AG09309 (cell line): ENCODE results near the gene MEGF6.

ENCODE experiments used
- DNase-seq: peaks from one replicate; pipeline ENCODE4 v3.0.0-alpha.2; 2010; ENCODE audit warnings: low read depth
- H3K4me3 ChIP-seq: 2 replicates; pipeline ENCODE4 v1.5.1; 2011; ENCODE audit warnings: mild to moderate bottlenecking, low read depth, low read length, moderate library complexity; ENCODE audit not compliant: control insufficient read depth
- CTCF ChIP-seq: IDR thresholded peaks from 2 replicates; pipeline ENCODE4 v1.5.1; 2011; ENCODE audit warnings: mild to moderate bottlenecking, low read depth, low read length, inconsistent platforms; ENCODE audit not compliant: insufficient read depth, control insufficient read depth; ENCODE audit errors: missing control alignments

The MEGF6 gene

GRCh38 chr1:3530926-3531818 lies 80.1 kb downstream of the MEGF6 start:
- peak overlapping the region; percentile 52 for H3K4me3 ChIP-seq
- no peak for DNase-seq
- no peak for TF ChIP-seq CTCF

- H3K4me3 ChIP-seq: peak overlapping the region; percentile 52
- no peak for TF ChIP-seq CTCF
- no peak for DNase-seq
Observed at GRCh38 chr1:3530086-3530925, 81.0 kb downstream of the MEGF6 start.

- no peak for DNase-seq
- H3K4me3 ChIP-seq: peak overlapping the region; percentile 52
- no peak for TF ChIP-seq CTCF
Observed at GRCh38 chr1:3529099-3529729, 82.1 kb downstream of the MEGF6 start.

GRCh38 chr1:3527774-3528173 lies 83.5 kb downstream of the MEGF6 start:
- H3K4me3 ChIP-seq: no peak overlapping the region
- no peak for TF ChIP-seq CTCF
- no peak for DNase-seq

- no peak for DNase-seq
- H3K4me3 ChIP-seq: no peak overlapping the region
- TF ChIP-seq CTCF: no peak
Observed at GRCh38 chr1:3525551-3526482, 85.5 kb downstream of the MEGF6 start.

GRCh38 chr1:3524556-3525203 lies 86.6 kb downstream of the MEGF6 start:
- no peak overlapping the region for H3K4me3 ChIP-seq
- no peak for DNase-seq
- no peak for TF ChIP-seq CTCF
